Neural progenitor cell (in vitro differentiated cells): ENCODE measurements around the gene NRP1.

Source experiments
- EZH2 ChIP-seq: fragments of 200-600 bp; sonication (generic); IDR thresholded peaks from 2 replicates; pipeline ENCODE4 v1.6.1; 2017; ENCODE audit warnings: antibody characterized with exemption, mild to moderate bottlenecking, moderate library complexity
- TF ChIP-seq, protein P1 (sequence below): fragments of 200-600 bp; sonication (generic); IDR thresholded peaks from 2 replicates; pipeline ENCODE4 v1.5.1; 2017; ENCODE audit warnings: antibody characterized with exemption, mild to moderate bottlenecking

DNA sequence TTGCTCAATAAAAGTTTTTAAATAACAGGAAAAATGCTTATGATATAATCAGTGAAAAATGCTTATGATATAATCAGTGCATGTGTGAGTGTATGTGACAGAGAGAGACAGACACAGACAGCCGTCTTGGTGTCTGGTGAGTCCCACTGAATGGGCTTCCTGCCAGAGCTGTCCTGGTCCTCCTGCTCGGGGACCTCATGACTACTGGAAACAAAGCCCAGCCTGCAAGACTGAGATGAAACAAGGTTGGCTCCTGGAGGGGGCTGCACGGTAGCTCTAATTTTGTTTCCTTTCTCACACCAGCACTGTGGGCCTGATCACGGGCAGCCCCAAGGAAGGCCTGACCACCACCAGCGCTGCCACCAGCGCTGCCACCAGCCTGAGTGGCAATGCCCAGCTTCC is 57.3 kb downstream of the NRP1 start:
- TF ChIP-seq, protein P1, sequence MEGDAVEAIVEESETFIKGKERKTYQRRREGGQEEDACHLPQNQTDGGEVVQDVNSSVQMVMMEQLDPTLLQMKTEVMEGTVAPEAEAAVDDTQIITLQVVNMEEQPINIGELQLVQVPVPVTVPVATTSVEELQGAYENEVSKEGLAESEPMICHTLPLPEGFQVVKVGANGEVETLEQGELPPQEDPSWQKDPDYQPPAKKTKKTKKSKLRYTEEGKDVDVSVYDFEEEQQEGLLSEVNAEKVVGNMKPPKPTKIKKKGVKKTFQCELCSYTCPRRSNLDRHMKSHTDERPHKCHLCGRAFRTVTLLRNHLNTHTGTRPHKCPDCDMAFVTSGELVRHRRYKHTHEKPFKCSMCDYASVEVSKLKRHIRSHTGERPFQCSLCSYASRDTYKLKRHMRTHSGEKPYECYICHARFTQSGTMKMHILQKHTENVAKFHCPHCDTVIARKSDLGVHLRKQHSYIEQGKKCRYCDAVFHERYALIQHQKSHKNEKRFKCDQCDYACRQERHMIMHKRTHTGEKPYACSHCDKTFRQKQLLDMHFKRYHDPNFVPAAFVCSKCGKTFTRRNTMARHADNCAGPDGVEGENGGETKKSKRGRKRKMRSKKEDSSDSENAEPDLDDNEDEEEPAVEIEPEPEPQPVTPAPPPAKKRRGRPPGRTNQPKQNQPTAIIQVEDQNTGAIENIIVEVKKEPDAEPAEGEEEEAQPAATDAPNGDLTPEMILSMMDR: no peak
- TF ChIP-seq EZH2: no peak
